Peyer's patch (tissue), 4 donors: ENCODE measurements around the gene RXRA.
A peak's percentile ranks its signal among the peaks of the same experiment; 100 is the strongest.

Experiments
- CTCF ChIP-seq, 6 experiments: fragments of 450-650 bp in 4 of 6; fragments of 200-600 bp in 2 of 6; sonication (generic) in 1 of 6; IDR thresholded peaks; one replicate each; pipeline ENCODE4 v1.5.1; 2017 to 2019; ENCODE audit warnings: antibody characterized with exemption in 6 of 6, mild to moderate bottlenecking in 3 of 6, moderate library complexity in 1 of 6
- POLR2A ChIP-seq, 2 donors: fragments of 450-650 bp; IDR thresholded peaks; one replicate each; pipeline ENCODE4 v1.5.1; 2017; ENCODE audit warnings: antibody characterized with exemption in 2 of 2, mild to moderate bottlenecking in 2 of 2, moderate library complexity in 2 of 2

GRCh38 chr9:134399435-134400056, 73.3 kb downstream of the RXRA start:
- peak in 5 of 6 experiments; percentile 32 to 61 (median 55) for TF ChIP-seq CTCF (IDR thresholded peaks at IDR 0.05)
- TF ChIP-seq POLR2A (IDR thresholded peaks at IDR 0.05) = no peak
